Effector memory CD4-positive, alpha-beta T cell (primary cell): Measurements from ENCODE around the gene RAP1GAP.
"Not testable (repeated sequence)": the region's sequence is repeated elsewhere in the genome, so short reads cannot be mapped to it uniquely, and the experiment has no call there.

Experiments
- DNase-seq, 3 donors: peaks; one replicate each; pipeline ENCODE4 v3.0.0-alpha.2; 2020
- H3K27ac ChIP-seq: 2 replicates; pipeline ENCODE4 v1.7.0; 2013; ENCODE audit warnings: mild to moderate bottlenecking, low read length, moderate library complexity; ENCODE audit not compliant: insufficient read depth, poor library complexity, severe bottlenecking
- H3K27me3 ChIP-seq: replicated peaks from 2 replicates; pipeline ENCODE4 v1.7.0; 2013; ENCODE audit warnings: mild to moderate bottlenecking, low read length; ENCODE audit not compliant: insufficient read depth, control insufficient read depth, poor library complexity, severe bottlenecking
- H3K36me3 ChIP-seq: 2 replicates; pipeline ENCODE4 v1.7.0; 2013; ENCODE audit warnings: mild to moderate bottlenecking, low read length, moderate library complexity; ENCODE audit not compliant: control insufficient read depth, insufficient read depth
- H3K4me1 ChIP-seq: 2 replicates; pipeline ENCODE4 v1.7.0; 2013; ENCODE audit warnings: low read length, mild to moderate bottlenecking; ENCODE audit not compliant: control insufficient read depth, insufficient read depth, poor library complexity, severe bottlenecking
- H3K4me3 ChIP-seq: 2 replicates; pipeline ENCODE4 v1.7.0; 2013; ENCODE audit warnings: low read length, low read depth, mild to moderate bottlenecking; ENCODE audit not compliant: insufficient read depth, poor library complexity, severe bottlenecking
- H3K9me3 ChIP-seq: 2 replicates; pipeline ENCODE4 v1.7.0; 2013; ENCODE audit warnings: mild to moderate bottlenecking, low read length, moderate library complexity; ENCODE audit not compliant: control insufficient read depth

The RAP1GAP gene

DNA sequence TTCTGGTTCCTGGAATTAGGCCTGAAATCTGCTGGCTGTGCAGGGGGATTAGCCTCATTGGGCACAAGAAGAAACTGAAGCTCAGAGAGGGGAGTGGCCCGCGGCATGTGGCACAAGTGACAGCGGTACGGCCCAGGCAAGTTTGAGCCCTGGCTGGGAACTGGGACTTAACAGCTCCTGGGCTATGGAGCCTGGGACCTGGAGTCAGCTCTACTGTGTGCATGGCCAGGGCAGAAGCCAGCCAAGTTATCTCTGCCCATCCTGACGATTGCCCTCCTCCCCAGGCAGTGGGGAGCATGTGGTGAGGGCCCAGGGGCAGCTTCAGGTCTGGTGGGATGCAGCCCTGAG lies 98.7 kb downstream of the RAP1GAP start:
- no peak overlapping the region for H3K4me3 ChIP-seq
- no peaks in the 10 kb centered on the region for H3K9me3 ChIP-seq
- DNase-seq = no peak
- no peaks in the 10 kb centered on the region for H3K36me3 ChIP-seq
- no peaks in the 10 kb centered on the region for H3K27me3 ChIP-seq
- no peaks in the 10 kb centered on the region for H3K4me1 ChIP-seq
- H3K27ac ChIP-seq = no peak overlapping the region

DNA sequence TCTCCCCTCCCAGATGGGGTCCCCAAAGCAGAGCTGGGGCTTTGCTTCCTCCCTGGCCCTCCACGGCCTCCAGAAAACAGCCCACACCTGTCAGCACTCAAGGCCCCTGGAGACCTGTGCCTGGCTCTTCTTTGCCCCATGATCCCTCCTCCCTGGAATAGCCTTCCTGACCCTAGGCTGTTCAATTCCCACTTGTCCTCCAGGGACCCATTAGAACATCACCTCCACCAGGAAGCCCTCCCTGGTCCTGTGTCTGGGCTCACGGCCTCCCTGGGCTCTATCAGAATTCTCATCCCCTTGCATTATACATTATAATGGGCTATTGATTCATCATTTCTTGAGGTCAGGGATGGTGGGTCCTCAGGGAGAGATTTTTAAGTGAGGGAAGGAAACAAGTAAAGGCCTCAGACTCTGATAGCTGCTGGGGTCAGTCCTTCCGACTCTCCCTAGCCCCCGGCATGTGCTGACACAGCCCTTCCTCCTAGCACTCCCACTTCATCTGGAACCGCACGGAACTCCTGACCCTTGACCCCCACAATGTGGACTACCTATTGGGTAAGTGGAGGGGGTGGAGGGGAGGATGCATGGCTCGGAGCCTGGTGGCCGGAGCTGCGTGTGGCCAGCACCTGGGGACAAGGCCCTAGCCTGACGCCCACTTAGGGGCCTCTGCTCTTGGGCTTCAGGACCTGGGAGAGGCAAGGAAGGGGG lies 99.2 kb downstream of the RAP1GAP start:
- H3K9me3 ChIP-seq = no peaks in the 10 kb centered on the region
- no peak overlapping the region for H3K27ac ChIP-seq
- H3K4me3 ChIP-seq = no peak overlapping the region
- H3K36me3 ChIP-seq = no peaks in the 10 kb centered on the region
- H3K4me1 ChIP-seq = no peaks in the 10 kb centered on the region
- no peaks in the 10 kb centered on the region for H3K27me3 ChIP-seq
- no peak for DNase-seq

GRCh38 chr1:21568809-21569385 lies 100.3 kb downstream of the RAP1GAP start:
- no peaks in the 10 kb centered on the region for H3K27me3 ChIP-seq
- H3K9me3 ChIP-seq = no peaks in the 10 kb centered on the region
- no peak overlapping the region for H3K27ac ChIP-seq
- no peaks in the 10 kb centered on the region for H3K36me3 ChIP-seq
- H3K4me1 ChIP-seq = no peaks in the 10 kb centered on the region
- H3K4me3 ChIP-seq = no peak overlapping the region
- DNase-seq = no peak

- Histone ChIP-seq H3K27ac (no peak overlapping the region), H3K4me1 (no peaks in the 10 kb centered on the region), H3K9me3 (no peaks in the 10 kb centered on the region), H3K4me3 (no peak overlapping the region), H3K27me3 (no peaks in the 10 kb centered on the region), H3K36me3 (no peaks in the 10 kb centered on the region)
- no peak for DNase-seq
Observed at GRCh38 chr1:21568006-21568746, 101.0 kb downstream of the RAP1GAP start.

- H3K4me1 ChIP-seq = no peaks in the 10 kb centered on the region
- no peak for DNase-seq
- no peaks in the 10 kb centered on the region for H3K36me3 ChIP-seq
- no peak overlapping the region for H3K4me3 ChIP-seq
- no peaks in the 10 kb centered on the region for H3K27me3 ChIP-seq
- H3K9me3 ChIP-seq = no peaks in the 10 kb centered on the region
- no peak overlapping the region for H3K27ac ChIP-seq
Observed at GRCh38 chr1:21567241-21568005, 101.7 kb downstream of the RAP1GAP start.

- not testable (repeated sequence) for DNase-seq, H3K27me3 ChIP-seq, H3K4me1 ChIP-seq, H3K27ac ChIP-seq, H3K4me3 ChIP-seq, H3K36me3 ChIP-seq, H3K9me3 ChIP-seq
Observed at GRCh38 chr1:21566361-21566760, 102.8 kb downstream of the RAP1GAP start.

GRCh38 chr1:21565285-21565684 lies 103.9 kb downstream of the RAP1GAP start:
- no peak for DNase-seq
- H3K27me3 ChIP-seq = no peaks in the 10 kb centered on the region
- H3K9me3 ChIP-seq = no peaks in the 10 kb centered on the region
- no peak overlapping the region for H3K4me3 ChIP-seq
- H3K4me1 ChIP-seq = no peaks in the 10 kb centered on the region
- H3K27ac ChIP-seq = no peak overlapping the region
- no peaks in the 10 kb centered on the region for H3K36me3 ChIP-seq

GRCh38 chr1:21564521-21565095 lies 104.5 kb downstream of the RAP1GAP start:
- Histone ChIP-seq H3K4me3 (no peak overlapping the region), H3K27ac (no peak overlapping the region), H3K36me3 (no peaks in the 10 kb centered on the region), H3K9me3 (no peaks in the 10 kb centered on the region), H3K27me3 (no peaks in the 10 kb centered on the region), H3K4me1 (no peaks in the 10 kb centered on the region)
- no peak for DNase-seq

- no peaks in the 10 kb centered on the region for H3K9me3 ChIP-seq
- no peaks in the 10 kb centered on the region for H3K27me3 ChIP-seq
- no peak overlapping the region for H3K27ac ChIP-seq
- DNase-seq = no peak
- H3K4me1 ChIP-seq = no peaks in the 10 kb centered on the region
- no peak overlapping the region for H3K4me3 ChIP-seq
- H3K36me3 ChIP-seq = no peaks in the 10 kb centered on the region
Observed at GRCh38 chr1:21563971-21564370, 105.2 kb downstream of the RAP1GAP start.
